Measurements from ENCODE around the gene FOLR3. TPM values are rescaled to one million over a fixed set of nuclear protein-coding genes. Genes with fewer than 3 reads are reported as not detected.
"Not testable (repeated sequence)": the region's sequence is repeated elsewhere in the genome, so short reads cannot be mapped to it uniquely, and the experiment has no call there.

Gene FOLR3
- total and polyA plus RNA-seq, 4 donors = 1.1 to 14.0 (median 5.8) TPM

DNA sequence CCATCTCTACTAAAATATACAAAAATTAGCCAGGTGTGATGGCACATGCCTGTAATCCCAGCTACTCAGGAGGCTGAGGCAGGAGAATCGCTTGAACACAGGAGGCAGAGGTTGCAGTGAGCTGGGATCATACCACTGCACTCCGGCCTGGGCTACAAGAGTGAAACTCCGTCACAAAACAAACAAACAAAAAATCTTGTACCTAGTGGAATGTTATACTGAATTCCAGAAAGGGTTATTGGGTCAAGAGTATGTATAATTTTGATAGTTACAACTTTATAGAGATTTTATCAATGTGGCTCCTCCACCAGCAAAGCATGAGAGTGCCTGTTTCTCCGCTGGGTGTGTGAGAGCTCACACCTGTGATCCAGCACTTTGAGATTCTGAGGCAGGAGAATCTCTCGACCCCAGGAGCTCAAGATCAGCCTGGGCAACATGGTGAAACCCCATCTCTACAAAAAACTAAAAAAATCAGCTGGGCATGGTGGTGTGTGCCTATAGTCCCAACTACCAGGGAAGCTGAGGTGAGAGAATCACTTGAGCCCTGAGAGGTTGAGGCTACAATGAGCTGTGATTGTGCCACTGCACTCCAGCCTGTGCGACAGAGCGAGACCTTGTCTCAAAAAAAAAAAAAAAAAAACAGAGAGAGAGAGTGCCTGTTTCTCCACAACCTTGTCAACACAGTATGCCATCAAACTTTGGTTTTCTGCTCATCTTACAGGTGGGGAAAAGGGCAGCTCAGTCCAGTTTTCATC lies 43.7 kb downstream of the FOLR3 start:
- H3K4me3 ChIP-seq = no peak overlapping the region
- no peak overlapping the region for H3K27ac ChIP-seq (ENCODE audit: low read depth in 1 of 2, low read length in 1 of 2)
- TF ChIP-seq, protein P1, sequence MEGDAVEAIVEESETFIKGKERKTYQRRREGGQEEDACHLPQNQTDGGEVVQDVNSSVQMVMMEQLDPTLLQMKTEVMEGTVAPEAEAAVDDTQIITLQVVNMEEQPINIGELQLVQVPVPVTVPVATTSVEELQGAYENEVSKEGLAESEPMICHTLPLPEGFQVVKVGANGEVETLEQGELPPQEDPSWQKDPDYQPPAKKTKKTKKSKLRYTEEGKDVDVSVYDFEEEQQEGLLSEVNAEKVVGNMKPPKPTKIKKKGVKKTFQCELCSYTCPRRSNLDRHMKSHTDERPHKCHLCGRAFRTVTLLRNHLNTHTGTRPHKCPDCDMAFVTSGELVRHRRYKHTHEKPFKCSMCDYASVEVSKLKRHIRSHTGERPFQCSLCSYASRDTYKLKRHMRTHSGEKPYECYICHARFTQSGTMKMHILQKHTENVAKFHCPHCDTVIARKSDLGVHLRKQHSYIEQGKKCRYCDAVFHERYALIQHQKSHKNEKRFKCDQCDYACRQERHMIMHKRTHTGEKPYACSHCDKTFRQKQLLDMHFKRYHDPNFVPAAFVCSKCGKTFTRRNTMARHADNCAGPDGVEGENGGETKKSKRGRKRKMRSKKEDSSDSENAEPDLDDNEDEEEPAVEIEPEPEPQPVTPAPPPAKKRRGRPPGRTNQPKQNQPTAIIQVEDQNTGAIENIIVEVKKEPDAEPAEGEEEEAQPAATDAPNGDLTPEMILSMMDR (IDR thresholded peaks at IDR 0.05; ENCODE audit: control extremely low read depth, extremely low read depth) = no peak
- no peaks in the 10 kb centered on the region for H3K4me1 ChIP-seq (ENCODE audit: control insufficient read depth in 5 of 5, insufficient read depth in 5 of 5, low read length in 5 of 5)
- H3K36me3 ChIP-seq (ENCODE audit: control insufficient read depth in 4 of 4, insufficient read depth in 4 of 4, low read length in 4 of 4) = no peaks in the 10 kb centered on the region
- H3K9ac ChIP-seq (ENCODE audit: insufficient read depth in 1 of 2, low read length in 2 of 2) = no peak overlapping the region
- no peaks in the 10 kb centered on the region for H3K9me3 ChIP-seq (ENCODE audit: control insufficient read depth in 4 of 4, insufficient read depth in 3 of 4, low read length in 3 of 4)
- ATAC-seq (ENCODE audit: insufficient read depth, low FRiP score) (no peak), DNase-seq (no peak)
- no peaks in the 10 kb centered on the region for H3K27me3 ChIP-seq (ENCODE audit: control insufficient read depth in 3 of 3, insufficient read depth in 3 of 3, low read length in 2 of 3)
- WGBS, 2 donors = 65 to 91% methylated on average over 7 of the region's 7 CpGs

DNA sequence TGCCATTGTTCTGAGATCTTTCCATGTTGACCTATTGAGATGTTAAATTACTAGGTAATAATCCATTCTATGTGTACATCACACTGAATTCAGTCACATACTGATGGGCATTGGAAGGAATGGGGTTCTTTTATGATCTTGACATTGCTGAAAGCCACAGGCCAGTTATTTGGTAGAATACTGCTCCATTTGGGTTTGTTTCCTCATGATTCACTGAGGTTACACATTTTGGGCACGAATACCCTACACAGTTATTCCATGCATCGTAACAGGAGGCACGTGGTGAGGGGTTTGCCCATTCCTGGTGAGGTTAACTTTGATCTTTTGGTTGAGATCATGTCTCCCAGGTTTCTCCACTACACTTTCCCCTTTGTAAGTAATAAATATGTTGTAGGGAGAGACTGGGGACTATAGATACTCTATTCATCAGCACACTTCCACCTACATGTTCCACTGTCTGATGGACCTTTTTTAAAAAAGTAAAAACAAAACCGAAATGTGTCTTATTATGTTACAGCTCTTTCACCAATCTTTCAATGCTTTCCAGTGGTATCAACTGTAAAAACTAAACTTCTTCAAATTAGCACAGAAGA lies 44.4 kb downstream of the FOLR3 start:
- DNase-seq (no peak), ATAC-seq (ENCODE audit: insufficient read depth, low FRiP score) (no peak)
- Histone ChIP-seq H3K27ac (ENCODE audit: low read depth in 1 of 2, low read length in 1 of 2) (no peak overlapping the region), H3K4me3 (no peak overlapping the region), H3K27me3 (ENCODE audit: control insufficient read depth in 3 of 3, insufficient read depth in 3 of 3, low read length in 2 of 3) (no peaks in the 10 kb centered on the region), H3K9me3 (ENCODE audit: control insufficient read depth in 4 of 4, insufficient read depth in 3 of 4, low read length in 3 of 4) (no peaks in the 10 kb centered on the region), H3K36me3 (ENCODE audit: control insufficient read depth in 4 of 4, insufficient read depth in 4 of 4, low read length in 4 of 4) (no peaks in the 10 kb centered on the region), H3K9ac (ENCODE audit: insufficient read depth in 1 of 2, low read length in 2 of 2) (no peak overlapping the region), H3K4me1 (ENCODE audit: control insufficient read depth in 5 of 5, insufficient read depth in 5 of 5, low read length in 5 of 5) (no peaks in the 10 kb centered on the region)
- TF ChIP-seq, protein P1 (IDR thresholded peaks at IDR 0.05; ENCODE audit: control extremely low read depth, extremely low read depth) = no peak
- WGBS, 2 donors = 80 to 88% methylated on average over 4 of the region's 4 CpGs

DNA sequence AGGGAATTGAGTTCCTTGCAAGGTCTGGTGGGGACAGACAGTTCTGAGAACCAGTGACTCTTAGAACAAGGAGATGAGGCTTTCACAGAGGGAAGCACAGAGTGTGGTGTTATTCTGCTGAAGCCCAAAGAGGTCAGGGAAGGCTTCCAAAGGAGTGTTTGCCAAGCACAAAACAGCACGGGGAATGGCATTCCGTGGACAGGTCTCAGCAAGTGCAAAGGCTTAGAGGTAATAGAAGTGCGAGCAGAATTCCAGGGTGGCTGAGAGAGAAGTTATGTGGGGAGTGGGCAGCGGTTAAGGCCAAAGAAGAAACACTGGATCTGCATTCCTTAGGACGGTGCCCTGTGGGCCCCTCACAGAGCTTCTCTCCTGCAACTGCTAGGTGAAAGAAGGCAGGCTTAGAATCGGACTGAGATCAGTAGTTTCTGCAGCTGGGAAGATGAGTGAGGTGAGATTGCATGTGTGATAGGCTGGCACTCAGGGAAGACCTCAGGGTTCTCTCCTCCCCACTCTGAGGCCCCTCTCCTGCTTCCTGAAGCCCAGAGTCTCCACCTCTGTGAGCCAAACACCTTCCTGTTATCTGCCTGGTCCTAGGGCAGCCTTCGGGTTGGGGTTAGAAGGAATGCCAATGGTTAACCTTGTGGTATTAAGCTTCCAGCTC lies 45.5 kb downstream of the FOLR3 start:
- not testable (repeated sequence) for H3K27me3 ChIP-seq (ENCODE audit: control insufficient read depth in 3 of 3, insufficient read depth in 3 of 3, low read length in 2 of 3); H3K4me1 ChIP-seq (ENCODE audit: control insufficient read depth in 5 of 5, insufficient read depth in 5 of 5, low read length in 5 of 5); ATAC-seq (ENCODE audit: insufficient read depth, low FRiP score); H3K9ac ChIP-seq (ENCODE audit: insufficient read depth in 1 of 2, low read length in 2 of 2); H3K4me3 ChIP-seq; H3K36me3 ChIP-seq (ENCODE audit: control insufficient read depth in 4 of 4, insufficient read depth in 4 of 4, low read length in 4 of 4); DNase-seq; H3K27ac ChIP-seq (ENCODE audit: low read depth in 1 of 2, low read length in 1 of 2); H3K9me3 ChIP-seq (ENCODE audit: control insufficient read depth in 4 of 4, insufficient read depth in 3 of 4, low read length in 3 of 4)
- WGBS, 2 donors = 61 to 66% methylated on average over 7 of the region's 7 CpGs

DNA sequence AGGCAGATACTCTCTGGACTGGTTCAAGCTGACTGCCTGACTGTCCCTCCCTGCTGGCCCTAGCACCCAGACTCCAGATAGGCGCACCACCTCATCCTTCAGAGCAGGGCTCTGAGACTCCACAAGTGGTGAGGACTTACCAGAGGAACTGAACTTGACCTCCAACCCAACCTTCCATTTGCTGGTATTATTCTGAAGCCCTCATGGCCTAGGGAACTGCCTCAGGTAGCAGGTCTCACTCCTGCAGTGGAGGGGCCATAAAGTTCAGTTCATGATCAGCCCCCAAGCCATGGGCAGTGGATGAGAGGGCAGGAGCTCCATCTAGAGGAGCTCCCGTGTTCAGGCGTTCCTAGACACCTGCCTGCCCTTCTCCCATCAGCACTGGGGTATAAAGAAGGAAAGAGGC lies 46.0 kb downstream of the FOLR3 start:
- not testable (repeated sequence) for H3K27me3 ChIP-seq (ENCODE audit: control insufficient read depth in 3 of 3, insufficient read depth in 3 of 3, low read length in 2 of 3); H3K27ac ChIP-seq (ENCODE audit: low read depth in 1 of 2, low read length in 1 of 2); H3K4me1 ChIP-seq (ENCODE audit: control insufficient read depth in 5 of 5, insufficient read depth in 5 of 5, low read length in 5 of 5); DNase-seq; H3K4me3 ChIP-seq; H3K36me3 ChIP-seq (ENCODE audit: control insufficient read depth in 4 of 4, insufficient read depth in 4 of 4, low read length in 4 of 4); H3K9ac ChIP-seq (ENCODE audit: insufficient read depth in 1 of 2, low read length in 2 of 2); ATAC-seq (ENCODE audit: insufficient read depth, low FRiP score); H3K9me3 ChIP-seq (ENCODE audit: control insufficient read depth in 4 of 4, insufficient read depth in 3 of 4, low read length in 3 of 4)
- 71% methylated on average over 3 of the region's 3 CpGs for WGBS, 2 donors
